SH-SY5Y (cell line): Measurements from ENCODE around the gene PNMT.

ENCODE experiments used
- GATA2 ChIP-seq: IDR thresholded peaks from 2 replicates; pipeline ENCODE4 v1.6.1; 2011; ENCODE audit warnings: mild to moderate bottlenecking, low read depth, low read length
- GATA3 ChIP-seq: IDR thresholded peaks from 2 replicates; pipeline ENCODE4 v1.6.1; 2011; ENCODE audit warnings: low read depth, mild to moderate bottlenecking, low read length, moderate library complexity

DNA sequence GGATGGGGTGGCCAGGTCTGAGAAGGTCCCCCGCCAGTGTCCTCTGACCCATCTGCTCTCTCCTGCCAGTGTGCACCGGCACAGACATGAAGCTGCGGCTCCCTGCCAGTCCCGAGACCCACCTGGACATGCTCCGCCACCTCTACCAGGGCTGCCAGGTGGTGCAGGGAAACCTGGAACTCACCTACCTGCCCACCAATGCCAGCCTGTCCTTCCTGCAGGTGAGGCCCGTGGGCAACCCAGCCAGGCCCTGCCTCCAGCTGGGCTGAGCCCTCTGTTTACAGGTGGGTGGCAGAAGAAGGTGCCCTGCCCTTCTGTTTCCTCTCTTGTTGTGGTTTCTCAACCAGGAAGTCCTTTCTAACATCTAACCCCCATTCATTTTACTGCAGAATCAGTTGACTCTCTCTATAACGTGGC lies 38.7 kb downstream of the PNMT start:
- TF ChIP-seq GATA3 (no peak), GATA2 (no peak)
